HEK293 (cell line): ENCODE results near the gene STX16.

Experiments used
- KLF16 ChIP-seq: fragments of 450-650 bp; formaldehyde crosslinking; IDR thresholded peaks from 2 replicates; pipeline ENCODE4 v1.5.1; 2017; ENCODE audit warnings: missing biosample characterization, missing genetic modification characterization
- SALL2 ChIP-seq: fragments of 450-650 bp; formaldehyde crosslinking; IDR thresholded peaks from 2 replicates; pipeline ENCODE4 v1.5.0; 2017; ENCODE audit warnings: missing biosample characterization, mild to moderate bottlenecking, missing genetic modification characterization, borderline replicate concordance
- ZBTB7A ChIP-seq: fragments of 450-650 bp; formaldehyde crosslinking; IDR thresholded peaks from 2 replicates; pipeline ENCODE4 v1.5.1; 2016; ENCODE audit warnings: low read depth, missing biosample characterization, missing genetic modification characterization
- ZFP69B ChIP-seq: fragments of 450-650 bp; formaldehyde crosslinking; IDR thresholded peaks from 2 replicates; pipeline ENCODE4 v1.5.1; 2016; ENCODE audit warnings: missing biosample characterization, missing genetic modification characterization
- ZNF302 ChIP-seq: fragments of 450-650 bp; formaldehyde crosslinking; IDR thresholded peaks from 2 replicates; pipeline ENCODE4 v1.5.1; 2016; ENCODE audit warnings: missing biosample characterization, missing genetic modification characterization, low read depth
- ZNF670 ChIP-seq: fragments of 450-650 bp; formaldehyde crosslinking; IDR thresholded peaks from 2 replicates; pipeline ENCODE4 v1.5.1; 2016; ENCODE audit warnings: missing biosample characterization, missing genetic modification characterization, low read depth
- ZNF747 ChIP-seq: fragments of 450-650 bp; formaldehyde crosslinking; IDR thresholded peaks from 2 replicates; pipeline ENCODE4 v1.5.1; 2016; ENCODE audit warnings: missing biosample characterization, missing genetic modification characterization
- ZNF776 ChIP-seq: fragments of 450-650 bp; formaldehyde crosslinking; IDR thresholded peaks from 2 replicates; pipeline ENCODE4 v1.5.0; 2017; ENCODE audit warnings: missing biosample characterization, missing genetic modification characterization, borderline replicate concordance
- TF ChIP-seq, protein P1 (sequence below): fragments of 450-650 bp; formaldehyde crosslinking; IDR thresholded peaks from 2 replicates; pipeline ENCODE4 v1.5.1; 2017; ENCODE audit warnings: missing biosample characterization, missing genetic modification characterization
- TF ChIP-seq, protein P2 (sequence below): fragments of 450-650 bp; formaldehyde crosslinking; IDR thresholded peaks from 2 replicates; pipeline ENCODE4 v1.5.1; 2016; ENCODE audit warnings: missing biosample characterization, missing genetic modification characterization
- TF ChIP-seq, protein P3 (sequence below): fragments of 450-650 bp; formaldehyde crosslinking; IDR thresholded peaks from 2 replicates; pipeline ENCODE4 v1.5.1; 2016; ENCODE audit warnings: missing biosample characterization, missing genetic modification characterization

GRCh38 chr20:58675146-58675584 lies 24.1 kb downstream of the STX16 start:
- TF ChIP-seq, protein P1, sequence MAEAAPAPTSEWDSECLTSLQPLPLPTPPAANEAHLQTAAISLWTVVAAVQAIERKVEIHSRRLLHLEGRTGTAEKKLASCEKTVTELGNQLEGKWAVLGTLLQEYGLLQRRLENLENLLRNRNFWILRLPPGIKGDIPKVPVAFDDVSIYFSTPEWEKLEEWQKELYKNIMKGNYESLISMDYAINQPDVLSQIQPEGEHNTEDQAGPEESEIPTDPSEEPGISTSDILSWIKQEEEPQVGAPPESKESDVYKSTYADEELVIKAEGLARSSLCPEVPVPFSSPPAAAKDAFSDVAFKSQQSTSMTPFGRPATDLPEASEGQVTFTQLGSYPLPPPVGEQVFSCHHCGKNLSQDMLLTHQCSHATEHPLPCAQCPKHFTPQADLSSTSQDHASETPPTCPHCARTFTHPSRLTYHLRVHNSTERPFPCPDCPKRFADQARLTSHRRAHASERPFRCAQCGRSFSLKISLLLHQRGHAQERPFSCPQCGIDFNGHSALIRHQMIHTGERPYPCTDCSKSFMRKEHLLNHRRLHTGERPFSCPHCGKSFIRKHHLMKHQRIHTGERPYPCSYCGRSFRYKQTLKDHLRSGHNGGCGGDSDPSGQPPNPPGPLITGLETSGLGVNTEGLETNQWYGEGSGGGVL (tag by site-specific recombination): no peak
- TF ChIP-seq SALL2 (tag by site-specific recombination) (no peak), ZNF302 (tag by site-specific recombination) (no peak), ZFP69B (no peak), ZBTB7A (tag by site-specific recombination) (no peak), ZNF747 (tag by site-specific recombination) (no peak), ZNF776 (tag by site-specific recombination) (no peak), KLF16 (tag by site-specific recombination) (no peak), ZNF670 (no peak)
- TF ChIP-seq, protein P2, sequence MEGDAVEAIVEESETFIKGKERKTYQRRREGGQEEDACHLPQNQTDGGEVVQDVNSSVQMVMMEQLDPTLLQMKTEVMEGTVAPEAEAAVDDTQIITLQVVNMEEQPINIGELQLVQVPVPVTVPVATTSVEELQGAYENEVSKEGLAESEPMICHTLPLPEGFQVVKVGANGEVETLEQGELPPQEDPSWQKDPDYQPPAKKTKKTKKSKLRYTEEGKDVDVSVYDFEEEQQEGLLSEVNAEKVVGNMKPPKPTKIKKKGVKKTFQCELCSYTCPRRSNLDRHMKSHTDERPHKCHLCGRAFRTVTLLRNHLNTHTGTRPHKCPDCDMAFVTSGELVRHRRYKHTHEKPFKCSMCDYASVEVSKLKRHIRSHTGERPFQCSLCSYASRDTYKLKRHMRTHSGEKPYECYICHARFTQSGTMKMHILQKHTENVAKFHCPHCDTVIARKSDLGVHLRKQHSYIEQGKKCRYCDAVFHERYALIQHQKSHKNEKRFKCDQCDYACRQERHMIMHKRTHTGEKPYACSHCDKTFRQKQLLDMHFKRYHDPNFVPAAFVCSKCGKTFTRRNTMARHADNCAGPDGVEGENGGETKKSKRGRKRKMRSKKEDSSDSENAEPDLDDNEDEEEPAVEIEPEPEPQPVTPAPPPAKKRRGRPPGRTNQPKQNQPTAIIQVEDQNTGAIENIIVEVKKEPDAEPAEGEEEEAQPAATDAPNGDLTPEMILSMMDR (tag by site-specific recombination): no peak
- TF ChIP-seq, protein P3, sequence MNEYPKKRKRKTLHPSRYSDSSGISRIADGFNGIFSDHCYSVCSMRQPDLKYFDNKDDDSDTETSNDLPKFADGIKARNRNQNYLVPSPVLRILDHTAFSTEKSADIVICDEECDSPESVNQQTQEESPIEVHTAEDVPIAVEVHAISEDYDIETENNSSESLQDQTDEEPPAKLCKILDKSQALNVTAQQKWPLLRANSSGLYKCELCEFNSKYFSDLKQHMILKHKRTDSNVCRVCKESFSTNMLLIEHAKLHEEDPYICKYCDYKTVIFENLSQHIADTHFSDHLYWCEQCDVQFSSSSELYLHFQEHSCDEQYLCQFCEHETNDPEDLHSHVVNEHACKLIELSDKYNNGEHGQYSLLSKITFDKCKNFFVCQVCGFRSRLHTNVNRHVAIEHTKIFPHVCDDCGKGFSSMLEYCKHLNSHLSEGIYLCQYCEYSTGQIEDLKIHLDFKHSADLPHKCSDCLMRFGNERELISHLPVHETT (tag by site-specific recombination): no peak
